ENCODE measurements around the gene ZNF143. TPM values are rescaled to one million over a fixed set of nuclear protein-coding genes. Genes with fewer than 3 reads are reported as not detected.
"Not testable (repeated sequence)": the region's sequence is repeated elsewhere in the genome, so short reads cannot be mapped to it uniquely, and the experiment has no call there.

The ZNF143 gene
- total RNA-seq, 1 experiment from 2014 or later: 29.5 TPM

DNA sequence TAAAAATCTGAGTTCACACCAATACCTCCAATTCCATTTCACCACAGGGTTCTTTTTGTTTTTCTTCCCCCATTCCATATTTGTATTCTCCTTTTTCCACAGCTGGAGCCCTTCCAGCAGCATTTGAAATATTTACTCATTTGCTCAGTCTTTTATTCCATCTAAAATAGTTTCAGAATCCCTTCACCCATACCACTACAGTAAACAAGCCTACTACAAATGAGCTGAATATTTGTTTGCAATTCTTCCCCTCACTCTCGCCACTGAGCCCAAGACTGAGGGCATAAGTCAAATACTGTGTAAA, 46.4 kb downstream of the ZNF143 start:
- no TSS peak for BruUV-seq (replicated peaks)
- no peak overlapping the region for H3K4me3 ChIP-seq (ENCODE audit: low read depth, low read length, poor library complexity, severe bottlenecking)
- H3K27me3 ChIP-seq (replicated peaks; ENCODE audit: insufficient read depth, low read depth, low read length, poor library complexity): no peaks in the 10 kb centered on the region
- TF ChIP-seq EZH2 (IDR thresholded peaks at IDR 0.05; ENCODE audit: borderline replicate concordance, low read depth, low read length, poor library complexity, severe bottlenecking) (no peak), CTCF (conservative IDR thresholded peaks at IDR 0.05; ENCODE audit: low read depth, low read length) (no peak)
- ChIA-PET POLR2A (ENCODE audit: low non-redundant PET) (interaction anchor here (0.6 kb wide), 1 partner anchor 118 kb away, joined by 6 read pairs; no protein-coding TSS in a partner anchor), CTCF (interaction anchor here (0.6 to 1.0 kb wide), 6 partner anchors 28 to 492 kb away, joined by 3 to 13 read pairs (median 4); no protein-coding TSS in a partner anchor)
- no peak overlapping the region for H3K27ac ChIP-seq (ENCODE audit: low read depth, low read length, poor library complexity, severe bottlenecking)
- no peaks in the 10 kb centered on the region for H3K4me1 ChIP-seq (ENCODE audit: insufficient read depth, low read length, poor library complexity, severe bottlenecking)
- H3K36me3 ChIP-seq (ENCODE audit: insufficient read depth, low read length, poor library complexity, severe bottlenecking): peaks cover 5% of the 10 kb centered on the region
- intact Hi-C loops (cut with micrococcal nuclease; ENCODE audit: unreplicated experiment): loop anchor here (2.0 to 10.0 kb wide), 2 partner anchors 342 to 492 kb away; no protein-coding TSS in a partner anchor
- no peak for DNase-seq (ENCODE audit: low spot score)
- H3K9me3 ChIP-seq (ENCODE audit: low read depth, low read length, poor library complexity, severe bottlenecking): no peaks in the 10 kb centered on the region

- H3K36me3 ChIP-seq (ENCODE audit: insufficient read depth, low read length, poor library complexity, severe bottlenecking): peaks cover 13% of the 10 kb centered on the region
- no peak for TF ChIP-seq EZH2 (IDR thresholded peaks at IDR 0.05; ENCODE audit: borderline replicate concordance, low read depth, low read length, poor library complexity, severe bottlenecking)
- no peak for TF ChIP-seq CTCF (conservative IDR thresholded peaks at IDR 0.05; ENCODE audit: low read depth, low read length)
- H3K4me1 ChIP-seq (ENCODE audit: insufficient read depth, low read length, poor library complexity, severe bottlenecking): no peaks in the 10 kb centered on the region
- H3K27me3 ChIP-seq (replicated peaks; ENCODE audit: insufficient read depth, low read depth, low read length, poor library complexity): no peaks in the 10 kb centered on the region
- intact Hi-C loops (cut with micrococcal nuclease; ENCODE audit: unreplicated experiment): loop anchor here (10.0 kb wide), 1 partner anchor 344 kb away; no protein-coding TSS in a partner anchor
- no peaks in the 10 kb centered on the region for H3K9me3 ChIP-seq (ENCODE audit: low read depth, low read length, poor library complexity, severe bottlenecking)
- DNase-seq (ENCODE audit: low spot score): no peak
- BruUV-seq (replicated peaks): no TSS peak
- no peak overlapping the region for H3K27ac ChIP-seq (ENCODE audit: low read depth, low read length, poor library complexity, severe bottlenecking)
- H3K4me3 ChIP-seq (ENCODE audit: low read depth, low read length, poor library complexity, severe bottlenecking): no peak overlapping the region
- CTCF ChIA-PET: no interaction called here
- POLR2A ChIA-PET (ENCODE audit: low non-redundant PET): no interaction called here
These were observed 48.2 kb downstream of the ZNF143 start for GRCh38 chr11:9509041-9509440.

- Histone ChIP-seq H3K4me3 (ENCODE audit: low read depth, low read length, poor library complexity, severe bottlenecking) (no peak overlapping the region), H3K27me3 (replicated peaks; ENCODE audit: insufficient read depth, low read depth, low read length, poor library complexity) (no peaks in the 10 kb centered on the region), H3K36me3 (ENCODE audit: insufficient read depth, low read length, poor library complexity, severe bottlenecking) (peaks cover 17% of the 10 kb centered on the region), H3K4me1 (ENCODE audit: insufficient read depth, low read length, poor library complexity, severe bottlenecking) (no peaks in the 10 kb centered on the region), H3K27ac (ENCODE audit: low read depth, low read length, poor library complexity, severe bottlenecking) (no peak overlapping the region), H3K9me3 (ENCODE audit: low read depth, low read length, poor library complexity, severe bottlenecking) (no peaks in the 10 kb centered on the region)
- CTCF ChIA-PET: no interaction called here
- intact Hi-C loops (cut with micrococcal nuclease; ENCODE audit: unreplicated experiment): no loop called here
- no TSS peak for BruUV-seq (replicated peaks)
- POLR2A ChIA-PET (ENCODE audit: low non-redundant PET): no interaction called here
- TF ChIP-seq EZH2 (IDR thresholded peaks at IDR 0.05; ENCODE audit: borderline replicate concordance, low read depth, low read length, poor library complexity, severe bottlenecking): no peak
- TF ChIP-seq CTCF (conservative IDR thresholded peaks at IDR 0.05; ENCODE audit: low read depth, low read length): no peak
- no peak for DNase-seq (ENCODE audit: low spot score)
These were observed 51.7 kb downstream of the ZNF143 start for GRCh38 chr11:9512370-9513019.

DNA sequence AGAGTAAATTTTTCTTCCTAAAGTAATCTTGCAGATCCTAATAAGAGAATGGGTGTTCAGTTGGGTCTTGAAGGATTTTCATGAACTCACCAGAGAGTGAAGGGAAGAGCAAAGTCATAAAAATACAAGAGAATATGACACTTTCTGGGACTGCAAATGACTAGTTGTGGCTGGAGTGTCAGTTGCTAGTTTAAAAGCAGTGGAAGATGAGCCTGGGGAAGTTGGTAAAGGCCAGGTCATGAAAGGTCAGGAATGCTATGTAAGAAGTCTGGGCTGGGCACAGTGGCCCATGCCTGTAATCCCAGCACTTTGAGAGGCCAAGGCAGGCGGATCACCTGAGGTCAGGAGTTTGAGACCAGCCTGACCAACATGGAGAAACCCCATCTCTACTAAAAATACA, 53.8 kb downstream of the ZNF143 start:
- H3K36me3 ChIP-seq (ENCODE audit: insufficient read depth, low read length, poor library complexity, severe bottlenecking): peaks cover 20% of the 10 kb centered on the region
- H3K9me3 ChIP-seq (ENCODE audit: low read depth, low read length, poor library complexity, severe bottlenecking); H3K4me1 ChIP-seq (ENCODE audit: insufficient read depth, low read length, poor library complexity, severe bottlenecking); BruUV-seq (replicated peaks); intact Hi-C loops (cut with micrococcal nuclease; ENCODE audit: unreplicated experiment); H3K4me3 ChIP-seq (ENCODE audit: low read depth, low read length, poor library complexity, severe bottlenecking); H3K27ac ChIP-seq (ENCODE audit: low read depth, low read length, poor library complexity, severe bottlenecking); DNase-seq (ENCODE audit: low spot score); POLR2A ChIA-PET (ENCODE audit: low non-redundant PET); H3K27me3 ChIP-seq (replicated peaks; ENCODE audit: insufficient read depth, low read depth, low read length, poor library complexity); CTCF ChIA-PET: not testable (repeated sequence)

Data from A673 (cell line).